Myocyte (in vitro differentiated cells): ENCODE data around the gene GRPEL1. TPM values are rescaled to one million over a fixed set of nuclear protein-coding genes. Genes with fewer than 3 reads are reported as not detected.
"Not testable (repeated sequence)": the region's sequence is repeated elsewhere in the genome, so short reads cannot be mapped to it uniquely, and the experiment has no call there.

Source experiments
- DNase-seq: peaks from one replicate; pipeline ENCODE4 v3.0.0-alpha.2; 2012; ENCODE audit warnings: low read depth
- total RNA-seq: library from RNA; depleted of rRNA; stranded (reverse); fragments of >200 nt; gene quantifications from 2 replicates; pipeline ENCODE4 v1.2.3, GENCODE V29; 2014

The GRPEL1 gene
- total RNA-seq, 1 donor from 2014 or later = 45.0 TPM

- DNase-seq = no peak
Observed at GRCh38 chr4:7092026-7092425, 24.2 kb upstream of the GRPEL1 start.

- DNase-seq = no peak
Observed at GRCh38 chr4:7089213-7089986, 21.5 kb upstream of the GRPEL1 start.

DNA sequence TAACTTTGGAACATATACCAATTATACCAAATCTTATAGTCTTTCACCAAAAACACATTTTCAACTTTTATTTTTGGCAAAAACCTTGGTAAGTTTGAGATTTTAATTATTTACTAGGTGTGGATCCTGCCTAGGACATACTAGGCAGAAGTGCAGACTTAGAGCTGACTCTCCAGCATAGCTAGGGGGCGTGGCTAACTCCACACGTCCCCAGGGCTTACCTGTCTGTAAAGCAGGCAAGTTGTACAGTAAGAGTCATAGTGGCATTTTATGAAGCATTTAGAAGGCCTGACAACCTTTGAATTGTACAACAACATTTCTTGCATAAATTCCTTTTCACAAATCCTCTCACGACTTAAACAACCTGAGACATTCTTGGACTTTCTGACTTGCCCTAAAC is 19.2 kb upstream of the GRPEL1 start:
- DNase-seq = no peak

DNA sequence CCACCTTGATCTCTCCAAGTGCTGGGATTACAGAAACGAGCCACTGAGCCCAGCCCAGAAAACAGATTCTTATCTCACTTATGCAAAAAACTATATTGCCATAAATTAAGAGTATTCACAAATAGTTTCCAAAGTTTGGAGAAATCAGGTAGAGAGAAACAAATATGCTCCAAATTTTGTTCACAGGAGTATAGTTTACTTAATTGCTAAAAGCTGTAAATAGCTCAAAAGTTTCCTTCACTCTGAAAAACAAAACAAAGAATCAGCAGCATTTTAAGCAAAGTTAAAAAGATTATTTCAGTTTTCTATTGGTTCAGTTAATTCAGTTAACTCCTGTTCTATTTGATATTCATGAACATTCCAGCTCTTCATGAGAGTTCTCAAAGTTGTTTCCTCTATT is 18.5 kb upstream of the GRPEL1 start:
- no peak for DNase-seq

DNA sequence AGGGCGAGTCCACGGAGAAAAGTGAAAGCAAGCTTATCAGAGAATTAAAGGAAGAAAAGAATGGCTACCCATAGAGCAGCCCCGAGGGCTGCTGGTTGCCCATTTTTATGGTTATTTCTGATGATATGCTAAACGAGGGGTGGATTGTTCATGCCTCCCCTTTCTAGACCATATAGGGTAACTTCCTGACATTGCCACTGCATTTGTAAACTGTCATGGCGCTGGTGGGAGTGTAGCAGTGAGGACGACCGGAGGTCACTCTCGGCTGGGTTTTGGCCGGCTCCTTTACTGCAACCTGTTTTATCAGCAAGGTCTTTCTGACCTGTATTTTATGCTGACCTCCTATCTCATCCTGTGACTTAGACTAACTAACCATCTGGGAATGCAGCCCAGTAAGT is 16.7 kb upstream of the GRPEL1 start:
- not testable (repeated sequence) for DNase-seq

- no peak for DNase-seq
Observed at GRCh38 chr4:7083597-7084563, 16.0 kb upstream of the GRPEL1 start.

DNA sequence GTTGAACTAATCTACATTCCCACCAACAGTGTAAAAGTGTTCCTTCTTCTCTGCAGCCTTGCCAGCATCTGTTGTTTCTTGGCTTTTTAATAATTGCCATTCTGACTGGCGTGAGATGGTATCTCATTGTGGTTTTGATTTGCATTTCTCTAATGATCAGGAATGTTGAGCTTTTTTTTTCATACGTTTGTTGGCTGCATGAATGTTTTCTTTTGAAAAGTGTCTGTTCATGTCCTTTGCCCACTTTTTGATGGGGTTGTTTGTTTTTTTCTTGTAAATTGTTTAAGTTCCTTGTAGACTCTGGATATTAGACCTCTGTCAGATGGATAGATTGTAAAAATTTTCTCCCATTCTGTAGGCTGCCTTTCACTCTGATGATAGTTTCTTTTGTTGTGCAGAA is 12.0 kb upstream of the GRPEL1 start:
- DNase-seq = not testable (repeated sequence)

DNA sequence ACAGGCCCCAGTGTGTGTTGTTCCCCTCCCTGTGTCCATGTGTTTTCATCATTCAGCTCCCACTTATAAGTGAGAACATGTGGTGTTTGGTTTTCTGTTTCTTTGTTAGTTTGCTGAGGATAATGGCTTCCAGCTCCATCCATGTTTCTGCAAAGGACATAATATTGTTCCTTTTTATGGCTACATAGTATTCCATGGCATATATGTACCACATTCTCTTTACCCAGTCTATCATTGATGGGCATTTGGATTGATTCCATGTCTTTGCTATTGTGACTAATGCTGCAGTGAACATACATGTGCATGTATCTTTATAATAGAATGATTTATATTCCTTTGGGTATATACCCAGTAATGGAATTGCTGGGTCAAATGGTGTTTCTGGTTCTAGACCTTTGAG is 11.6 kb upstream of the GRPEL1 start:
- DNase-seq = not testable (repeated sequence)

- DNase-seq = no peak
Observed at GRCh38 chr4:7078025-7078424, 10.2 kb upstream of the GRPEL1 start.

GRCh38 chr4:7077371-7077770 is 9.5 kb upstream of the GRPEL1 start:
- DNase-seq = no peak

DNA sequence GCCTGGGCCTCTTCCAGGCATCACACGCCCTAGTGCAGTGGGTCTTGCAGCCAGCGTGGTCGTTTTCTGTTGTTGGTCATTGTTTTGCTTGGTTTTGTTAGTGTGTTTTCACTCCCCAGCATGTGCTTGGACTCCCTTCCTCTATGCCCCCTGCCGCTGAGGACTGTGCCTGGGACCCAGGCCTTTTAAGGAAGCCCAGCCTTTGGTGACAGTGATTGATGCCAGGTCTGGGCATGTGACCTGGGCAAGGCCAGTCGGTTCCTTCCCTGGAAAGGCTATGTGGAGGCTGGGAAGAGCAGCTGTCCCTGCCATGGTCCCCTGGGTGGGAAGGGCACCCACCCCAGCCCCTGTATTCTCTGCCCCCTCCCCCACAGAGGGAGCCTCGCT is 8.8 kb upstream of the GRPEL1 start:
- peak; percentile 64 for DNase-seq

DNA sequence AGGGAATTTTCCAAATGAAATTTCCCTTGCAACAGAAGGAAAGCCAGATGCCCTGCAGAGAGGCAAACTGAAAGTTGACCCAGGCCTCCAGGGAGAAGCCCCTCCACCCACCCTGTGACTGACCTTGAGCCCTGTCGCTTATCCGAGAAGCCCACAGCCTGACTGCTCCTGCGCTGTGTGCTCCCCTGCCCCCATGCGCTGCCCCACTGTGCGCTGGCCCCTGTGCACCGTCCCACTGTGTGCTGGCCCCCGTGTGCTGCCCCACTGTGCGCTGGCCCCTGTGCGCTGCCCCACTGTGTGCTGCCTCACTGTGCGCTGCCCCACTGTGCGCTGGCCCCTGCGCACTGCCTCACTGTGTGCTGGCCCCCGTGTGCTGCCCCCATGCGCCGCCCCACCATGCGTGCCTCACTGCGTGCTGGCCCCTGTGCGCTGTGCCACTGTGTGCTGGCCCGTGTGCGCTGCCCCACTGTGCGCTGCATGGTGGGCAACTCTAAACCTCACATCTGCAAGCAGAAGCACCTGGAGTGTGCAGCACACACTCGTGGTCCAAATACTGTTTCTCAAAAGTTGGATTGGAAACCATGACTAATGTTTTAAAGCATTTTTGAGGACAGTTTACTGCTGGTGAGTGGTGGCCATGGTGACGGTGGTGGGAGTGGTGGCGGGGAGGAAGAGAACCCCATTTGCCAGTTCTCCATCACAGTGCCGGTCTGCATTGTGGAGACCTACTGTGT is 8.3 kb upstream of the GRPEL1 start:
- peak; percentile 52 for DNase-seq

DNA sequence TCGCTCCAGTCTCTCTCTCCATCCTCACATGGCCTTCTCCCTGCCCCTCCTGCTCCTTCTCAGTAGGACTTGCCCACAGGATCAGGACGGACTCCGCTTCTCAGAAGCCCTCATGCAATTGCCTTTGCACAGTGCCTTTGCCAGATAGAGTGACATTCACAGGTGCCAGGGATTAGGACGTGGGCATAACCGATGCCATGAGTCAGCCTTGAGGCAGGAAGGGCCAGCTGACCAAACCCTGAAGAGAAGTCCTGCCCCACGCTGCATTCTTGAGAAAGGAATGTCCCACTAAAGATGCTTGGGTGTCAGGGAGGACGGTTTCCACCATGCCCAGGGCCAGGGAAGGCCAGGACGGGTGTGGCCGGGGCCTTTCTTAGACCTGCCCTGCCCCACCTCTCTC is 6.6 kb upstream of the GRPEL1 start:
- DNase-seq = peak; percentile 100

DNA sequence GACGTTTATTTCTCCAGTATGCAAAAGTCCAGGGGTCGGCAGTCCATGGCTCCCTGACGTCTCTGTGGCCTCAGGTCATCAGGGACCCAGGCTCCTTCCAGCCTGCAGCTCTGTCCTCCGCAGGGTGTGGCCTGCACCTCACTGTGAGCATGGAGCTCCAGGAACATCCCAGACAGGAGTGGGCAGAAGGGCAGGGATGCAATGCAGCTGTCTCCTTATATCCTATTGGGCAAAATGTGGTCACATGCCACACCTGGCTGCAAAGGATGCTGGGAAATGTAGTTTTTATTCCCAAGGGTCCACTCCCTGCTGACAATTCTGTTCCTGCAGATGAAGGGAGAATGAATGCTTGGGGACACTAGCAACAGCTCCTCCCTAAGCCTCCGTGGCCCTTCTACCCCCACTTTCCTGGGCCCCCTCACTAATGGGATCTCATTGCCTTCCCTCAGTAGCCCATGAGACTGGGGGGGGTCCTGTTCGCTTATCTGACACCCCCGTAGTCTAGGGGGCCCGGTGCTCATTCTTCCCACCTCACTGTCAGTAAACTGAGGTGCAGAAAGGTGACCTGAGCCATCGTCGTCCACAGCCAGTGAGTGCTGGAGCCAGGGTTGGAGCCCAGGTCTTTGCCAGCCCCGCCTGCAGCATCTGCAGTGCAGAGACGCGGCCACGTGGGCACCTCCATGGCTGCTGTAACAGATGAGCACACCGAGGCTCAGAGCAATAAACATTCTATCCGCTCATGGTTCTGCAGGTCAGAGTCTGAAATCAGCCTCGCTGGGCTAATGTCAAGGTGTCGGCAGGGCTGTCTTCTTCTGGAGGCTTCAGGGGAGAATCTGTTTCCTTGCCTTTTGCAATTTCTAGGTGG is 5.9 kb upstream of the GRPEL1 start:
- DNase-seq = peak; percentile 80

DNA sequence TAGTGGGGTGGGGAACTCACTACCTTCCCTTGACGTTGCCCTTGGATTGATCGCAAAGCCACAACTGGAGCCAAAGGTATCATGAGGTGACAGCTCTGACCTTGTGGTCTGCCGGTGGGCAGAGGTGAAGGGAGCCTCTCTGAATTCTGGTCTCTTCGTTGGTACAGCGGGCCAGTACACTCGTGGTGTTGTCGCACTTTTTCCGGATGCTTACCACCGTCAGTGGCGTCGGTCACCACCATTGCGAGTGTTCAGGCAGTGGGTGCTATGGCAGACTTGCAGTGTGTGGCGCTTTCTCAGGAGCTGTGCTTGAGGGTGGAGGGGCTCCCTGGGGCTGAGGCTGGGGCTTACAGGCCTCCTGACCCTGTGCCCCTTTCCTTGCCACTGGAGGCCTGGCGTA is 5.2 kb upstream of the GRPEL1 start:
- no peak for DNase-seq

- DNase-seq = peak; percentile 75
Observed at GRCh38 chr4:7070729-7071511, 3.1 kb upstream of the GRPEL1 start.

DNA sequence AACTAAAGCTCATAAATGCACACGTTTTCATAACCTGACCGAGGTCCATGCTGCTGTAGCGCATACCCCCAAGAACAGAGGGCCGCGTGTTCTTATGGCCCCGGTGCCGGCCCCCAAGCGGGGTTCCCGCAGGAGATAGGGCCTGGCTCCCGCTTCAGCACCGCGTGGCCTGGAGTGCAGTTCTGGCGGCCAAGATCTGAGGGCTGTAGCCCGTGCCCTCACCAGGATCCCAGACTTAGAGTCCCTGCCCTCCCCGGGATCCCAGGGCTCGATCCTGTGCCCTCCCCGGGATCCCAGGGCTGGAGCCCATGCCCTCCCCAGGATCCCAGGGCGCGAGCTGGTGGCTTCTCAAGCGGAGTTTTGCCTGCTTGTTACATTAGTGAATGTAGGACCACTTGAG is 1.0 kb upstream of the GRPEL1 start:
- DNase-seq = no peak

DNA sequence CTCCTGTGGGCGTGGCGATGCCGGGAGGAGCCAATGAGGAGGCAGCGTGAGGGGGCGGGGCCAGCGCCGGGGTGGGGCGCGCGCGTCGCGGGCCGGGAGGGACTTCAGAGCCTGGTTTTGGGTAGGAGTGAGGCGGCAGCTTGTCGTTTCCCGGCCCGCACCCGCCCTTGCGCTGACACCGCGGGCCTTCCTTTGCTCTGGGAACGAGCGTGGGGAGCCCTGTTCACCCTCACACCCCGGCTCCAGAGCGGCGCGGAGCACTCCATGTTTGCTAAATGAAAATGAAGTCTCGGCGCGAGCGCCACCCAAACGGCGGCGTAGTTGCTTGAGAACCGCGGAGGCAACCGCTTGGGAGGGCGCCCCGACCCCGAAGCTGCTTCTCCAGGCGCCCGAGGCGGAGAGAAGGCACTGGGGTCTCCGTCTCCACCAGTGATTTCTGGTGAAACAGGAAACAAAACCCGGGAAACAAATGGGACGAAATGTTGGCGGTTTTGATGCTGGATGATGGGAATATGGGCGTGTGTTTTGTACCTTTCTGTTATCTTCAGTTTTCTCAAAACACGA is 497 bp upstream of the GRPEL1 start:
- no peak for DNase-seq

GRCh38 chr4:7067126-7067451 is 775 bp downstream of the GRPEL1 start:
- DNase-seq = no peak

- no peak for DNase-seq
Observed at GRCh38 chr4:7066493-7066892, 1.4 kb downstream of the GRPEL1 start.
